HepG2 (cell line): ENCODE results near the gene SCN8A. TPM values are rescaled to one million over a fixed set of nuclear protein-coding genes. Genes with fewer than 3 reads are reported as not detected.

Experiments
- AKAP8 ChIP-seq: sonication (generic); formaldehyde crosslinking; IDR thresholded peaks from 2 replicates; pipeline ENCODE4 v1.5.1; 2020; ENCODE audit warnings: mild to moderate bottlenecking, missing genetic modification reagents
- IRF2 ChIP-seq: IDR thresholded peaks from 2 replicates; pipeline ENCODE4 v1.6.1; 2018; ENCODE audit warnings: missing genetic modification reagents, missing compliant biosample characterization
- MEIS1 ChIP-seq: sonication (generic); formaldehyde crosslinking; IDR thresholded peaks from 2 replicates; pipeline ENCODE4 v1.9.0; 2021; ENCODE audit warnings: mild to moderate bottlenecking, missing genetic modification reagents, moderate library complexity, borderline replicate concordance
- MIER2 ChIP-seq: IDR thresholded peaks from 2 replicates; pipeline ENCODE4 v1.6.1; 2016; ENCODE audit warnings: missing biosample characterization, missing genetic modification reagents
- POLR2AphosphoS5 ChIP-seq: IDR thresholded peaks from 2 replicates; pipeline ENCODE4 v1.6.1; 2012; ENCODE audit warnings: low read depth, low read length
- RFX3 ChIP-seq: IDR thresholded peaks from 2 replicates; pipeline ENCODE4 v1.6.1; 2016; ENCODE audit warnings: missing biosample characterization, missing genetic modification reagents
- SYNCRIP ChIP-seq: fragments of 200-400 bp; formaldehyde crosslinking; IDR thresholded peaks from 2 replicates; pipeline ENCODE4 v1.6.1; 2018; ENCODE audit warnings: mild to moderate bottlenecking, low read depth, low read length; ENCODE audit not compliant: insufficient read depth
- TBL1XR1 ChIP-seq: fragments of 150-350 bp; IDR thresholded peaks from 2 replicates; pipeline ENCODE4 v1.6.1; 2014; ENCODE audit warnings: borderline replicate concordance, low read length; ENCODE audit not compliant: partially characterized antibody
- TOPORS ChIP-seq: sonication (generic); formaldehyde crosslinking; IDR thresholded peaks from 2 replicates; pipeline ENCODE4 v1.8.0; 2023; ENCODE audit warnings: mild to moderate bottlenecking, missing genetic modification reagents
- TSC22D2 ChIP-seq: sonication (generic); formaldehyde crosslinking; IDR thresholded peaks from 2 replicates; pipeline ENCODE4 v1.5.1; 2020; ENCODE audit warnings: missing genetic modification reagents, mild to moderate bottlenecking, borderline replicate concordance
- ZNF232 ChIP-seq: sonication (generic); formaldehyde crosslinking; IDR thresholded peaks from 2 replicates; pipeline ENCODE4 v1.4.0; 2020; ENCODE audit warnings: missing genetic modification reagents, borderline replicate concordance
- polyA plus RNA-seq, 8 experiments: library from polyadenylated mRNA; depleted of rRNA in 3 of 8; stranded (reverse) in 7 of 8; unstranded in 1 of 8; fragments of >200 nt; fragmentation: Illumina TruSeq in 4 of 8; extraction: Trizol in 4 of 8; gene quantifications; 2 replicates each; pipeline versions ENCODE4 v1.2.1 to v1.2.3, GENCODE V29; 2011 to 2016; ENCODE audit warnings: low read depth in 4 of 8, missing spikeins in 1 of 8, mixed read lengths in 1 of 8; ENCODE audit not compliant: insufficient read depth in 1 of 8
- total RNA-seq, 5 experiments: library from RNA; depleted of rRNA; stranded (reverse); fragments of >200 nt; fragmentation: Illumina TruSeq; extraction: Trizol; gene quantifications; 2 replicates each; pipeline ENCODE4 v1.2.3, GENCODE V29; 2016; ENCODE audit warnings: low read depth in 1 of 5
- TF ChIP-seq, protein P1 (sequence below): conservative IDR thresholded peaks from 2 replicates; pipeline ENCODE4 v1.6.1; 2018; ENCODE audit warnings: missing genetic modification reagents
- TF ChIP-seq, protein P2 (sequence below): IDR thresholded peaks from 2 replicates; pipeline ENCODE4 v1.6.1; 2016; ENCODE audit warnings: low read depth, control low read depth
- TF ChIP-seq, protein P3 (sequence below): sonication (generic); formaldehyde crosslinking; IDR thresholded peaks from 2 replicates; pipeline ENCODE4 v1.4.0; 2020; ENCODE audit warnings: missing genetic modification reagents, borderline replicate concordance

SCN8A gene
- total and polyA plus RNA-seq, 2 of the 13 experiments (the other 11 are each of a cell fraction or from before 2014, with no cell fraction given), result 0.57 to 1.4 TPM

DNA sequence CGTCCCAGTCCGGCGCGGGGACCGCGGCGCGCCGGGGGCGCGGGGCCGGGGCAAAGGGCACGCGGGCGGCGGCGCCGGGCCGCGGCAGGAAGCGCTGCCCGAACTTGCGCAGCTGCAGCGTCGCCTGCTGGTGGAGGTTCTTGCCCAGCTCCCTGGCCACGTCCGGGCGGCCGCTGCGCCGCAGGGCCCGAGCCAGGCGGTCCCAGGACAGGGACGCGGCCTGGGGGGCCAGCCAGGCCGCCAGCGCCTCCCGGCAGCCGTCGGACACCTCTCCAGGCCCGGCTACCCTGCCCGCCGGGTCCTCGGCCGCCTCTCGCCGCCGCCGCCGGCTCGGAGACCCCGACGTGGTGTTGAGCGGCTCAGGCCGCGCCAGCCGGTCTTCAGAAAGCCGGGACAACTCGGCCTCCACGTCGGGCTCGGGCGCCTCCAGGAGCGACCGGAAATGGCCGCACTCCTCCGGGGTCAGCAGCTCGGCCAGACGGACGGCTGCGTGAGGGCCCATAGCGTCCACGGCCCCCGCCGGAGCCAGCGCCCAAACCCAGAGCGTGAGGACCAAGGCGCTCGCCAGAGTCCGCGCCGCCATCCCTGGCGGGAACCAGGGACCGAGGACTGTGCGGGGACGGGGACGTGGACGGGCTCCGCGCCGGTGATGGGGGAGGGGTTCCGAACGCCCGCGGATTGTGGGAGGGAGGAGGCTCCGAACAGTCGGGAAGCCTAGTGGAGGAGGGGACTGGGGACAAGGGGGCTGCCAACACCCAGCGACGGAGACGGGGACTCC, 223.5 kb downstream of the SCN8A start (continued):
- TF ChIP-seq TOPORS (CRISPR knock-in tag), result no peak
- no peak for TF ChIP-seq ZNF232 (CRISPR knock-in tag)
- no peak for TF ChIP-seq RFX3
- no peak for TF ChIP-seq IRF2 (CRISPR knock-in tag)
- no peak for TF ChIP-seq TSC22D2 (CRISPR knock-in tag)
- TF ChIP-seq, protein P1, sequence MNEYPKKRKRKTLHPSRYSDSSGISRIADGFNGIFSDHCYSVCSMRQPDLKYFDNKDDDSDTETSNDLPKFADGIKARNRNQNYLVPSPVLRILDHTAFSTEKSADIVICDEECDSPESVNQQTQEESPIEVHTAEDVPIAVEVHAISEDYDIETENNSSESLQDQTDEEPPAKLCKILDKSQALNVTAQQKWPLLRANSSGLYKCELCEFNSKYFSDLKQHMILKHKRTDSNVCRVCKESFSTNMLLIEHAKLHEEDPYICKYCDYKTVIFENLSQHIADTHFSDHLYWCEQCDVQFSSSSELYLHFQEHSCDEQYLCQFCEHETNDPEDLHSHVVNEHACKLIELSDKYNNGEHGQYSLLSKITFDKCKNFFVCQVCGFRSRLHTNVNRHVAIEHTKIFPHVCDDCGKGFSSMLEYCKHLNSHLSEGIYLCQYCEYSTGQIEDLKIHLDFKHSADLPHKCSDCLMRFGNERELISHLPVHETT (CRISPR knock-in tag), result no peak
- TF ChIP-seq, protein P2, sequence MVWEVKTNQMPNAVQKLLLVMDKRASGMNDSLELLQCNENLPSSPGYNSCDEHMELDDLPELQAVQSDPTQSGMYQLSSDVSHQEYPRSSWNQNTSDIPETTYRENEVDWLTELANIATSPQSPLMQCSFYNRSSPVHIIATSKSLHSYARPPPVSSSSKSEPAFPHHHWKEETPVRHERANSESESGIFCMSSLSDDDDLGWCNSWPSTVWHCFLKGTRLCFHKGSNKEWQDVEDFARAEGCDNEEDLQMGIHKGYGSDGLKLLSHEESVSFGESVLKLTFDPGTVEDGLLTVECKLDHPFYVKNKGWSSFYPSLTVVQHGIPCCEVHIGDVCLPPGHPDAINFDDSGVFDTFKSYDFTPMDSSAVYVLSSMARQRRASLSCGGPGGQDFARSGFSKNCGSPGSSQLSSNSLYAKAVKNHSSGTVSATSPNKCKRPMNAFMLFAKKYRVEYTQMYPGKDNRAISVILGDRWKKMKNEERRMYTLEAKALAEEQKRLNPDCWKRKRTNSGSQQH, result no peak
- no peak for TF ChIP-seq MIER2 (CRISPR knock-in tag)
- no peak for TF ChIP-seq AKAP8 (CRISPR knock-in tag)
- 0 out of 2 replicates have a peak, but pooled peaks have one; percentile 59 for TF ChIP-seq MEIS1 (CRISPR knock-in tag)
- peak; percentile 27 for TF ChIP-seq TBL1XR1
- TF ChIP-seq POLR2AphosphoS5, result no peak
- no peak for TF ChIP-seq SYNCRIP
- TF ChIP-seq, protein P3, sequence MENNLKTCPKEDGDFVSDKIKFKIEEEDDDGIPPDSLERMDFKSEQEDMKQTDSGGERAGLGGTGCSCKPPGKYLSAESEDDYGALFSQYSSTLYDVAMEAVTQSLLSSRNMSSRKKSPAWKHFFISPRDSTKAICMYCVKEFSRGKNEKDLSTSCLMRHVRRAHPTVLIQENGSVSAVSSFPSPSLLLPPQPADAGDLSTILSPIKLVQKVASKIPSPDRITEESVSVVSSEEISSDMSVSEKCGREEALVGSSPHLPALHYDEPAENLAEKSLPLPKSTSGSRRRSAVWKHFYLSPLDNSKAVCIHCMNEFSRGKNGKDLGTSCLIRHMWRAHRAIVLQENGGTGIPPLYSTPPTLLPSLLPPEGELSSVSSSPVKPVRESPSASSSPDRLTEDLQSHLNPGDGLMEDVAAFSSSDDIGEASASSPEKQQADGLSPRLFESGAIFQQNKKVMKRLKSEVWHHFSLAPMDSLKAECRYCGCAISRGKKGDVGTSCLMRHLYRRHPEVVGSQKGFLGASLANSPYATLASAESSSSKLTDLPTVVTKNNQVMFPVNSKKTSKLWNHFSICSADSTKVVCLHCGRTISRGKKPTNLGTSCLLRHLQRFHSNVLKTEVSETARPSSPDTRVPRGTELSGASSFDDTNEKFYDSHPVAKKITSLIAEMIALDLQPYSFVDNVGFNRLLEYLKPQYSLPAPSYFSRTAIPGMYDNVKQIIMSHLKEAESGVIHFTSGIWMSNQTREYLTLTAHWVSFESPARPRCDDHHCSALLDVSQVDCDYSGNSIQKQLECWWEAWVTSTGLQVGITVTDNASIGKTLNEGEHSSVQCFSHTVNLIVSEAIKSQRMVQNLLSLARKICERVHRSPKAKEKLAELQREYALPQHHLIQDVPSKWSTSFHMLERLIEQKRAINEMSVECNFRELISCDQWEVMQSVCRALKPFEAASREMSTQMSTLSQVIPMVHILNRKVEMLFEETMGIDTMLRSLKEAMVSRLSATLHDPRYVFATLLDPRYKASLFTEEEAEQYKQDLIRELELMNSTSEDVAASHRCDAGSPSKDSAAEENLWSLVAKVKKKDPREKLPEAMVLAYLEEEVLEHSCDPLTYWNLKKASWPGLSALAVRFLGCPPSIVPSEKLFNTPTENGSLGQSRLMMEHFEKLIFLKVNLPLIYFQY, result no peak
